ENCODE measurements around the gene ZDHHC11. TPM values are rescaled to one million over a fixed set of nuclear protein-coding genes. Genes with fewer than 3 reads are reported as not detected.
"Not testable (repeated sequence)": the region's sequence is repeated elsewhere in the genome, so short reads cannot be mapped to it uniquely, and the experiment has no call there.

Gene ZDHHC11
- total RNA-seq, 1 experiment from 2014 or later = 43.4 TPM

- no peak for DNase-seq (ENCODE audit: low spot score)
These were observed 9.1 kb upstream of the ZDHHC11 start for GRCh38 chr5:859798-860296.

GRCh38 chr5:859391-859790 lies 8.6 kb upstream of the ZDHHC11 start:
- no peak for DNase-seq (ENCODE audit: low spot score)

DNA sequence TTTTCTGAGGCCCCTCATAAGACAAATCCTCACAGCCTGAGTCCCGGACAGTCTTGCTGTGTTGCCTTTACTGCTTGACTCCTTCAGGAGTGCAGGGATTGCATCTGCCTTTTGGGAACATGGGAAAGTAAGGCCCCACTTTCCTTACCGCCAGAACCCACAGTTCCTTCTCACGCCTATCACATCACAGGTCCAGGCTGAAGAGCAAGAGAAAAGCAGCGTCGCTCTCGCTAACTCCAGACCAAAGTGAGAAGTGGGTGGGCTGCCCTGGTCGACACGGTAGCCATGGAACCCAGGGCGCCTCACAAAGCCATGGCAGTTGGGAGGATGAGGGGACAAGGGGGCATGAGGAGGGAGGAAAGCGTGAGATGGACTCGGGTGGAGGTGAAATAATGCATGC lies 7.9 kb upstream of the ZDHHC11 start:
- no peak for DNase-seq (ENCODE audit: low spot score)

DNA sequence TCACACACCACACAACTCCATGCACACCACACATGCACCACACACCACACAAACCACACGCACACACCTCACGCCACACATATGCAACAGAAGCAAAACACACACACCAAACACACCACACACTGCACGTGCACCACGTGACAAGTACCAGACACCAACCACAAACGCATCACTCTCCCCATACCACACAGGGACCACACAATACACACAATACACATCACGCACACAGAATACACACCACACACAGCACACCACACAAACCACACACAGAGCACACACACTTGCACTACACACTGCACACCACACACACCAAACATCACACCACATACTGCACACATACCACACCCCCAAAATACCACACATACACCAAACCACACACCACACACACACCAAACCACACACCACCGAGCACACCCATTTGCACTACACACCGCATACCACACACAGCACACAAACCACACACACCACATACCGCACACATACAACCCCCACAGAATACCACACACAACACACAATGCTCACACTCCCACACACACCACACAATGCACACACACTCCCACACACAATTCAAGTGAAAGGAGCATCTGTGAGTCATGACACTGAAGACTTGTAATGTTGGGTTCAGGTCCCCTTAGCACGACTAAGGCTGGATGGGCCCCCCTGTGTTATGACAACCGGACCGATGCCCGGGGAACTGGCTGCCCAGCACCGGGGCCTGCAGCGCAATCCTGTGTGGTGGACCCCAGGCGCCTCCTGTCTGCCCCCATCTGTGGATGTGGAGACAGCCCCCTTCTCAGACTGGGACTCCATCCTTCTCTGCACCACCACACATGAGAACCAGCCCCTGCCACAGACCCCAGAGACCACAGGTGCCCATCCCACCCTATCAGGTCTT lies 6.0 kb upstream of the ZDHHC11 start:
- no peak for DNase-seq (ENCODE audit: low spot score)

DNA sequence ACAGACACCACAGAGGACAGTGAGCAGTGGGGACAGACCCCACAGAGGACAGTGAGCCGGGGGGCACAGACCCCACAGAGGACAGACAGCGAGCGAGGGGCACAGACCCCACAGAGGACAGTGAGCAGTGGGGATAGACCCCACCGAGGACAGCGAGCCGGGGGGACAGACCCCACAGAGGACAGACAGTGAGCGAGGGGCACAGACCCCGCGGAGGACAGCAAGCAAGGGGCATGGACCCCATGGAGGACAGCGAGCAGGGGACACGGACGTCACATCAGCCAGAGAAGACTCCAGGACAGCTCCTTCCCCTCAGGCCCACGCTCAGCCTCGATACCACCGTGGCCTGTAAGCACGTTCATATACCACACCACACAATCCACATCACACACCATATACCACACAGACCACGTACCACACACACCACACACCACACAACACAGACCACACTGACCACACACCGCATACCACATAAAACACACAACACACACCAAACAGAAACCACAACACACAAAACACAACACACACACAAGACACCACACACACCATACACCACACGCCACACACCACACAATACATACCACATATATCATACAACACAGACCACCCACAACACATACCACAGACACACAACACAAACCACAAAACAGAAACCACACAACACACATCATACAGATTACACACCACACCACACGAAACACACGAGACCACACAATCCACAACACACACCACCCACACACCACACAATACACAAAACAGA lies 5.2 kb upstream of the ZDHHC11 start:
- no peak for DNase-seq (ENCODE audit: low spot score)

DNA sequence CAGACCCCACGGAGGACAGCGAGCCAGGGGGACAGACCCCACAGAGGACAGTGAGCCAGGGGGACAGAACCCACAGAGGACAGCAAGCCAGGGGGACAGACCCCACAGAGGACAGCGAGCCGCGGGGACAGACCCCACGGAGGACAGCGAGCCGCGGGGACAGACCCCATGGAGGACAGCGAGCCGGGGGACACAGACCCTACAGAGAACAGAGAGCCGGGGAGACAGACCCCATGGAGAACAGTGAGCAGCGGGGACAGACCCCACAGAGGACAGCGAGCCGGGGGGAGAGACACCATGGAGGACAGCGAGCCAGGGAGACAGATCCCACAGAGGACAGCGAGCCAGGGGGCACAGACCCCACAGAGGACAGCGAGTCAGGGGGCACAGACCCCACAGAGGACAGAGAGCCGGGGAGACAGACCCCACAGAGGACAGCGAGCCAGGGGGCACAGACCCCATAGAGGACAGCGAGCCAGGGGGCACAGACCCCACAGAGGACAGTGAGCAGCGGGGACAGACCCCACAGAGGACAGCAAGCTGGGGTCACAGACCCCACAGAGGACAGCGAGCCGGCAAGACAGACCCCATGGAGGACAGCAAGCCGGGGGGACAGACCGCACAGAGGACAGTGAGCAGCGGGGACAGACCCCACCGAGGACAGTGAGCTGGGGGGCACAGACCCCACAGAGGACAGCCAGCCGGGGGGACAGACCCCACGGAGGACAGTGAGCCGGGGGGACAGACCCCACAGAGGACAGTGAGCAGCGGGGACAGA lies 4.4 kb upstream of the ZDHHC11 start:
- DNase-seq (ENCODE audit: low spot score) = no peak

DNA sequence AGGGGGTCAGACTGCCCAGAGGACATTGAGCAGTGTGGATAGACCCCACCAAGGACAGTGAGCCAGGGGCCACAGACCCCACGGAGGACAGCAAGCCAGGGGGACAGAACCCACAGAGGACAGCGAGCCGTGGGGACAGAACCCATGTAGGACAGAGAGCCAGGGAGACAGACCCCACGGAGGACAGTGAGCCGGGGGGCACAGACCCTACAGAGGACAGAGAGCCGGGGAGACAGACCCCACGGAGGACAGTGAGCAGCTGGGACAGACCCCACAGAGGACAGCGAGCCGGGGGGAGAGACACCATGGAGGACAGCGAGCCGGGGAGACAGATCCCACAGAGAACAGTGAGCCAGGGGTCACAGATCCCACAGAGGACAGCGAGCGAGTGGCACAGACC lies 3.4 kb upstream of the ZDHHC11 start:
- DNase-seq (ENCODE audit: low spot score) = no peak

DNA sequence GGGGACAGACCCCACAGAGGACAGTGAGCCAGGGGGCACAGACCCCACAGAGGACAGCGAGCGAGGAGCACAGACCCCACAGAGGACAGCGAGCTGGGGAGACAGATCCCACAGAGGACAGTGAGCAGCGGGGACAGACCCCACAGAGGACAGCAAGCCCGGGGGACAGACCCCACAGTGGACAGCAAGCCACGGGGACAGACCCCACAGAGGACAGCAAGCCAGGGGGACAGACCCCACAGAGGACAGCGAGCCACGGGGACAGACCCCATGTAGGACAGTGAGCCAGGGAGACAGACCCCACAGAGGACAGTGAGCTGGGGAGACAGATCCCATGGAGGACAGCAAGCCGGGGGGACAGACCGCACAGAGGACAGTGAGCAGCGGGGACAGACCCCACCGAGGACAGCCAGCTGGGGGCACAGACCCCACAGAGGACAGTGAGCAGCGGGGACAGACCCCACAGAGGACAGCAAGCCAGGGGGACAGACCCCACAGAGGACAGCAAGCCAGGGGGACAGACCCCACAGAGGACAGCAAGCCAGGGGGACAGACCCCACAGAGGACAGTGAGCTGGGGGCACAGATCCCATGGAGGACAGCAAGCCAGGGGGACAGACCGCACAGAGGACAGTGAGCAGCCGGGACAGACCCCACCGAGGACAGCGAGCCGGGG lies 2.8 kb upstream of the ZDHHC11 start:
- DNase-seq (ENCODE audit: low spot score) = not testable (repeated sequence)

- no peak for DNase-seq (ENCODE audit: low spot score)
These were observed 1.9 kb upstream of the ZDHHC11 start for GRCh38 chr5:852431-853401.

DNA sequence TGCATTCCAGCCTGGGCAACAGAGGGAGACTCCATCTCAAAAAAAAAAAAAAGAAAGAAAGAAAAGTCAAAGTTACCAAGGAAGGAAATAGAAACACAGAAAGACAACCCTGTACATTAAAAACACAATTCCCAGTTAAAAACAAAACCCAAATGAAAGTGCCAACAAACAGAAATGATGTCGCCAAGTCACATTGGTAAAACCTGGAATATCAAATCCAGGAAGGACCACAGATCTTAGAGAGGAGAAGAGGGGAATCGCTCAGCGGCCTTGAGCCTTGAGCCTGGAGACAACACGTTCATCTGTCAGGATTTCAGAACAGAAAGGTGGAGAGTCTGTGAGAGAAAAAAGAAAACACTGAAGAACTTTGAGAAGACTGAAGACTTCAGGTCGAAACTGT lies 1.2 kb upstream of the ZDHHC11 start:
- DNase-seq (ENCODE audit: low spot score) = no peak

DNA sequence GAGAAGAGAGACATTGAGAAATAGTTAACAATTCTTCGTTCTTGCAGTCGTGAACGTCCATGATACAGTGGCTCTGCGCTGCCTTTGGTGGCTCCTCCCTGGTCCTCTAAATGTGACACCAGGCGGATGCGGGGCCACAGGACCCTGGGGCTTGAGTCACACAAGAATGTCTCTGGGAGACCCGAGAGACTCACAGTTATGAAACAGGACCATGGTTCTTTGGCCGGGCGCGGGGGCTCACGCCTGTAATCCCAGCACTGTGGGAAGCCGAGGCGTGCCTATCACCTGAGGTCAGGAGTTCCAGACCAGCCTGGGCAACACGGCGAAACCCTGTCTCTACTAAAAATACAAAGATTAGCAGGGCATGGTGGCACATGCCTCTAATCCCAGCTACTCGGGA lies 767 bp upstream of the ZDHHC11 start:
- no peak for DNase-seq (ENCODE audit: low spot score)

- DNase-seq (ENCODE audit: low spot score) = no peak
These were observed 290 bp upstream of the ZDHHC11 start for GRCh38 chr5:851076-851475.

- DNase-seq (ENCODE audit: low spot score) = peak; percentile 56
These were observed 1.0 kb downstream of the ZDHHC11 start for GRCh38 chr5:849651-850301.

GRCh38 chr5:848671-849111 lies 2.1 kb downstream of the ZDHHC11 start:
- DNase-seq (ENCODE audit: low spot score) = no peak

GRCh38 chr5:847736-848135 lies 3.0 kb downstream of the ZDHHC11 start:
- not testable (repeated sequence) for DNase-seq (ENCODE audit: low spot score)

DNA sequence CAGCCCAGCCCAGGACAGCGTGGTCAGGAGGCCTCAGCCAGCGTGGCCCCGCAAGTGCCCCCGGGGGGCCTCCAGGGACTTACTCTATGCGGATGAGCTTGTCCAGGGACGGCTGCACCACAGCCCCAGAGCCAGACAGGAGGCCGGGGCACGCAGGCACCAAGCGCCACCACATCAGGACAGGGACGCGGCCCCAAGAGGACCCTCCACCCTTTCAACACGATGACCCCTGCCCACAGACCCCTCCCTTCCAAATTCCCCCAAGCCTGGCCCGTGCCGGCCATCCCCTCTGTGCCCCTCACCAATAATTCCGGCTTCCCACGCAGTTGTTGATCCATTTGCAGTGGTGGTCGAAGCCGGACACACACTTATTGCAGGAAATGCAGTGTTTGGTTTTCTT lies 3.6 kb downstream of the ZDHHC11 start:
- not testable (repeated sequence) for DNase-seq (ENCODE audit: low spot score)

GRCh38 chr5:846602-847091 lies 4.1 kb downstream of the ZDHHC11 start:
- not testable (repeated sequence) for DNase-seq (ENCODE audit: low spot score)

DNA sequence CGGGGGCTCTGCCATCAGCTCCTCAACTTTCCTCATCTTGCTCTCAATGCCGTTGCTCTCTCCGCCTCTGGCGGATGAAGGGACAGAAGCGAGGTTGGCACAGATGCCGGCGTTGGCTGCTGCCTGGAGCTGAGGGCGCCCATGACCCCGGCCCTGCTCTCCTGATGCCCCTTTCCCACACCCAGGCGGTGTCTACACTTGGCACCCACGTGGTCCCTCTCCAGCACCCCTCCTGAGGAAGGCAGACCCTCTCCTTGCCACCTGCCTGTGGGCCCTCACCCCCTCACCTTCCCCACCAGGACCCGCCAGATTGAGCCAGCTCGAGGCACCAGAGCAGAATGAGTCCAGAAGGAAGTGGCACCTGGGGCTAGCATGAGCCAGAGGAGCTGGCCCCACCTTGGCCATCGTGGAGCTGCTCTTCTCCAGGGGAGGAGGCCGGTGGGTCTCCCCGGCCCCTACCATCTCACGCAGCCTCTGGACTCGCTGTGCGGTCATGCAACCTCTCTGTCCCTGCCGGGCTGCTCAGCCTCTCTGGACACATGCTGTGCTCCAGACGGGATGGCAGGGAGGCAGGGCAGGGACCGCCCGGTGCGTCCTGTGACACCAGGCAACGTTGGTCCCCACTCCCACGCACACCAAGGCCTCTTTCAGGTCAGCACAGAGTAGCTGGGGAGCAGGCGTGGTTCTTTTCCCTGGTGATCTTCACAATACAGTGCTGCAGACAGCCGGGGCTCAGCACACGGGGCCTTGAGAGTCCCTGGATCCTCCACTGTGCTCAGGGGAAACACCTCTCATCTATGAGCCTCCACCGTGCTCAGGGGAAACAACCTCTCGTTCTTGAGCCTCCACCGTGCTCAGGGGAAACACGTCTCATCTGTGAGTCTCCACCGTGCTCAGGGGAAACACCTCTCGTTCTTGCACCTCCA lies 4.8 kb downstream of the ZDHHC11 start:
- not testable (repeated sequence) for DNase-seq (ENCODE audit: low spot score)

Data from HT-29 (cell line).